Astrocyte of the cerebellum (primary cell): ENCODE results near the gene DNAH6.

Experiments
- DNase-seq: peaks from one replicate; pipeline ENCODE4 v3.0.0-alpha.2; 2011; ENCODE audit warnings: low read depth
- H3K4me3 ChIP-seq: 2 replicates; pipeline ENCODE4 v1.5.1; 2011; ENCODE audit warnings: mild to moderate bottlenecking, low read depth, low read length, moderate library complexity
- CTCF ChIP-seq: IDR thresholded peaks from 2 replicates; pipeline ENCODE4 v1.5.1; 2012; ENCODE audit warnings: low read length, low read depth, moderate library complexity, mild to moderate bottlenecking; ENCODE audit errors: missing control alignments
- in situ Hi-C: cut with HindIII; loops from 2 replicates; pipeline ENCODE4 v1.10.0; 2017; ENCODE audit warnings: low sequenced_read_pairs

DNAH6 gene

GRCh38 chr2:84603911-84604310 lies 87.6 kb downstream of the DNAH6 start:
- DNase-seq, result no peak
- H3K4me3 ChIP-seq, result no peak overlapping the region
- in situ Hi-C loops, result no loop called here
- no peak for TF ChIP-seq CTCF

DNA sequence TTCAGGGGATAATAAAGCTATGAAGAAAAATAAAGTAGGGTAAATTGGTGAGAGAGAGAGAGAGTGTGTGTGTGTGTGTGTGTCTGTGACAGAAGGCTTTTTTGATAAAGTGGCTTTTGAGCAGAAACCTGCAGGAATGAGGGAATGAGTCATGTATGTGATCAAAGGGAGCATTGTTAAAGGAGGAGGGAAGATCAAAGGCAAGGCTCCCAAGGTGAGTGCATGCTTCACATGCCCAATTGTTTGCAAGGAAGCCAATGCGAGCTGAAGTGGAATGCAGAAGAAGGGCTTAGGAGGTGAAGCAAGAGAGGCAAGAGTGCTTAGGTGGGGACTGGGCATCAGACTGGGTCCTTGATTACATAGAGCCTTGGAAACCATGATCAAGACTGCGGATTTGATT lies 96.8 kb downstream of the DNAH6 start:
- no peak for TF ChIP-seq CTCF
- no peak overlapping the region for H3K4me3 ChIP-seq
- no peak for DNase-seq
- in situ Hi-C loops, result no loop called here

GRCh38 chr2:84619794-84620371 lies 103.6 kb downstream of the DNAH6 start:
- no peak for DNase-seq
- no peak for TF ChIP-seq CTCF
- in situ Hi-C loops, result no loop called here
- no peak overlapping the region for H3K4me3 ChIP-seq

GRCh38 chr2:84628486-84628885 lies 112.2 kb downstream of the DNAH6 start:
- no peak for DNase-seq
- in situ Hi-C loops, result no loop called here
- no peak for TF ChIP-seq CTCF
- H3K4me3 ChIP-seq, result no peak overlapping the region

DNA sequence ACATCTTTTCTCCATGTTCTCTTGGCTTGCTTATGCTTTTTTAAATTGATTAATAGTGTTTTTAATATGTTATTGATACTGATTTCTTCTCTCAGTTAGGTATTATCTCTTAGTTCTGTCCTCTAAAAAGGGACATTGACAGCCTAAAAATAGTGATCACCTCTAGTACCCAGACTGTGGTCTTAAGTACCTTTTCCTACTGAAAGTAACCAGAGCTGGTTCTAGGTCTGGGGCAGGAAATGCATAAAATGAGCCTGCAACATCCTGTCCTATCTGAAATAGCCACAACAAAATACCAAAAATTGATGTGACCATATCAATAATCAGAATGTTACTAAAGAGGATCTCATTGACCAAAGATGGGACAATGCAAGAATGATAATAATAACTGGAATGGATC lies 113.3 kb downstream of the DNAH6 start:
- in situ Hi-C loops, result no loop called here
- no peak for TF ChIP-seq CTCF
- DNase-seq, result no peak
- H3K4me3 ChIP-seq, result no peak overlapping the region

GRCh38 chr2:84631047-84631446 lies 114.7 kb downstream of the DNAH6 start:
- peak; percentile 69 for TF ChIP-seq CTCF
- DNase-seq, result peak; percentile 62
- in situ Hi-C loops, result no loop called here
- H3K4me3 ChIP-seq, result no peak overlapping the region

- no peak overlapping the region for H3K4me3 ChIP-seq
- TF ChIP-seq CTCF, result no peak
- no peak for DNase-seq
- in situ Hi-C loops, result no loop called here
Observed at GRCh38 chr2:84631985-84632384, 115.7 kb downstream of the DNAH6 start.
